Astrocyte of the spinal cord (primary cell): ENCODE measurements around the gene RASSF7.
A peak's percentile ranks its signal among the peaks of the same experiment; 100 is the strongest.

Experiments
- DNase-seq: peaks from one replicate; pipeline ENCODE4 v3.0.0; 2011; ENCODE audit warnings: low read depth, low spot score
- H3K4me3 ChIP-seq: 2 replicates; pipeline ENCODE4 v1.5.1; 2011; ENCODE audit warnings: low read depth, mild to moderate bottlenecking, low read length, moderate library complexity
- in situ Hi-C: cut with HindIII; loops from 2 replicates; pipeline ENCODE4 v1.10.0; 2017; ENCODE audit warnings: low sequenced_read_pairs
- TF ChIP-seq, protein P1 (sequence below): IDR thresholded peaks from 2 replicates; pipeline ENCODE4 v1.5.1; 2012; ENCODE audit warnings: low read depth, mild to moderate bottlenecking, low read length, inconsistent platforms

Gene RASSF7

DNA sequence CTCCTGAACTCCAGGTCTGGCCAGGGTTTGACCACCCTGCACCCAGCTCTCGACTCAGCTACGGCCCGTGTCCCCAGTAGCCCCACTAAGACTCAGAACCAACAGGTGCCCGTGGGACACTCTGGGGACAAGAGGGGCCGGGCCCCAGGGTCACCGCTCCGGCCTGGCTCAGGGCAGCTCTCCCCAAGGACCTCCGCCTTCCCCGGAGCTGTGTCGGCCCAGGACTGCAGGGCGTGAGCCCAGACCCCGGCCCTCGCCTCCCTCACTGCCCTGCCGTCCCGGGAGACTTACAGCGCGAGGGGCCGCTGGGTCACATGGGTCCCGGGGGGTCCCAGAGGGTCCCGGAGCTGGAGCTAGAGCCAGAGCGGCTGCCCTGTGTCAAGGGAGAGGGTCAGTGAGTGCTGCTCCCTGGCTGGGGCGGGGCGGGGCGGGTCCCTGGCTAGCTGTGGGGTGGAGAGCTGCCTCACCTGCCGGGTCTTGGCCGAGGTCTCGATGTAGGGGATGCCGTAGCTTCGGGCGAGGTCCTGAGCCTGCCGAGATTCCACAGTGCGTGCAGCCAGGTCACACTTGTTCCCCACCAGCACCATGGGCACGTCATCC lies 27.7 kb upstream of the RASSF7 start:
- in situ Hi-C loops, result no loop called here
- H3K4me3 ChIP-seq, result no peak overlapping the region
- DNase-seq, result no peak
- TF ChIP-seq, protein P1, sequence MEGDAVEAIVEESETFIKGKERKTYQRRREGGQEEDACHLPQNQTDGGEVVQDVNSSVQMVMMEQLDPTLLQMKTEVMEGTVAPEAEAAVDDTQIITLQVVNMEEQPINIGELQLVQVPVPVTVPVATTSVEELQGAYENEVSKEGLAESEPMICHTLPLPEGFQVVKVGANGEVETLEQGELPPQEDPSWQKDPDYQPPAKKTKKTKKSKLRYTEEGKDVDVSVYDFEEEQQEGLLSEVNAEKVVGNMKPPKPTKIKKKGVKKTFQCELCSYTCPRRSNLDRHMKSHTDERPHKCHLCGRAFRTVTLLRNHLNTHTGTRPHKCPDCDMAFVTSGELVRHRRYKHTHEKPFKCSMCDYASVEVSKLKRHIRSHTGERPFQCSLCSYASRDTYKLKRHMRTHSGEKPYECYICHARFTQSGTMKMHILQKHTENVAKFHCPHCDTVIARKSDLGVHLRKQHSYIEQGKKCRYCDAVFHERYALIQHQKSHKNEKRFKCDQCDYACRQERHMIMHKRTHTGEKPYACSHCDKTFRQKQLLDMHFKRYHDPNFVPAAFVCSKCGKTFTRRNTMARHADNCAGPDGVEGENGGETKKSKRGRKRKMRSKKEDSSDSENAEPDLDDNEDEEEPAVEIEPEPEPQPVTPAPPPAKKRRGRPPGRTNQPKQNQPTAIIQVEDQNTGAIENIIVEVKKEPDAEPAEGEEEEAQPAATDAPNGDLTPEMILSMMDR, result no peak

- peak overlapping the region; percentile 71 for H3K4me3 ChIP-seq
- in situ Hi-C loops, result no loop called here
- TF ChIP-seq, protein P1, result no peak
- no peak for DNase-seq
Measured at GRCh38 chr11:533586-534395, 27.0 kb upstream of the RASSF7 start.

DNA sequence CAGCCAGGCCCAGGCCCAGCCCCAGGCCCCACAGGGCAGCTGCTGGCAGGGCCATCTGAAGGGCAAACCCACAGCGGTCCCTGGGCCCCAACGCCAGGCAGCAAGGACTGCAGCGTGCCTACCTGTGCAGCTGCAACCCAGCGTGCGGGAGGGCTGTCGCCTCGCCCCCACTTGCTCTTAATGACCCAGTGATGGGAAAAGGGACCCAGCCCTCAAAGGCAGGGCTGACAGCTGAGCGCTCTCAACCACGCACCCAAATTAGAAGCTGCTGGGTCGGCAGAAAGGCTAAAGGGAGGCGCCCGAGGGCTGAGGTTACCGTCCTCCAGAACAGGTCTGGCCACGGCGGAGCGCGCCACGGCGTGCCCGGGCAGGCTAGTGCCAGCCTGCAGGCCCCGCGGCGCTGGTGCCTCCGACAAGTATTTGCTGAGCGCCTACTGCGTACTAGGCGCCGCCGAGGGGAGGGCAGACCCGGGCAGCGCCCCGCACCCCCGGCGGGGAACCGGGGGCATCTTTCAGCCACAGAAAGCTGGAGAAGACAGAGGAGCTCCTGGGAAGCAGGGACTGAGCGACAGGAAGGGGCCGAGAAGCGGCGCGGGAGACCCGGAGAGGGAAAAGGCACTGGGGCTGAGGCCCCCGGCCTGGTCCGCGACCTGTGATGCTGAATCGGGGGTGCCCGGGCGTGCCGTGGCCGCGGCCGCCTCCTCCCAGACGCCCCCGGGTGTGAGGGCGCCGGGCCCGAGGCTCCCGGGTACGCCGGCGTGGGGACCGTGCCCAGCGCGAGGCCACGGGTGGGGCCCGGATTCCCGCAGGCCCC lies 26.2 kb upstream of the RASSF7 start:
- in situ Hi-C loops, result no loop called here
- peak overlapping the region; percentile 71 for H3K4me3 ChIP-seq
- no peak for DNase-seq
- TF ChIP-seq, protein P1, result no peak

GRCh38 chr11:535210-535518 lies 25.6 kb upstream of the RASSF7 start:
- in situ Hi-C loops, result no loop called here
- TF ChIP-seq, protein P1, result no peak
- peak overlapping the region; percentile 71 for H3K4me3 ChIP-seq

GRCh38 chr11:535519-536454 lies 25.0 kb upstream of the RASSF7 start, which contains the start of gene HRAS:
Gene HRAS, minus strand, starts transcription at chr11:535576.
- TF ChIP-seq, protein P1, result no peak
- DNase-seq, result peak; percentile 95
- H3K4me3 ChIP-seq, result peak within 1 kb of the TSS; percentile 71
- in situ Hi-C loops, result no loop called here

More at GRCh38 chr11:535210-535518, 25.6 kb upstream of the RASSF7 start:
- DNase-seq, result no peak
